ENCODE results near the gene ANTXR2. TPM values are rescaled to one million over a fixed set of nuclear protein-coding genes. Genes with fewer than 3 reads are reported as not detected.

The ANTXR2 gene
- total and polyA plus RNA-seq, 2 of the 13 experiments (the other 11 are each of a cell fraction or from before 2014, with no cell fraction given): 4.6 to 14.5 TPM

DNA sequence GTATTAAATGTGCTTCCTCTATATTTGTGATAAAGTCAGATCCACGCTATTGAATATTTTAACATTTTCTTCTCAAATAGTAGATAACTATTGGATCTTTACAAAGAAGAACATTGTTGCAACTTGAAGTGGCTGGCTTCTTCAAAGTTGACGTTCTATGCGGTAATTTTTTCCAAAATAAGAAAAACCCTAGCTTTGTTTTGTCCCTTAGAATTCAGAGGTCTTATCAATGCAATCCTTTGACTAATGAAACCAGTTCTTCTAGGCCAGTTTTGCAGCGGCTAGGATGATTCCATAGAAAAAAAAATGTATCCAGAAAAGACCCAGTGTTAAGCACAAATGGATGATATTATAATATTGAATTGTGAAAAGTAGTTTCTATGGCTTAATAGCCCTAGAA, 89.6 kb downstream of the ANTXR2 start (continued):
- TF ChIP-seq, protein P1, sequence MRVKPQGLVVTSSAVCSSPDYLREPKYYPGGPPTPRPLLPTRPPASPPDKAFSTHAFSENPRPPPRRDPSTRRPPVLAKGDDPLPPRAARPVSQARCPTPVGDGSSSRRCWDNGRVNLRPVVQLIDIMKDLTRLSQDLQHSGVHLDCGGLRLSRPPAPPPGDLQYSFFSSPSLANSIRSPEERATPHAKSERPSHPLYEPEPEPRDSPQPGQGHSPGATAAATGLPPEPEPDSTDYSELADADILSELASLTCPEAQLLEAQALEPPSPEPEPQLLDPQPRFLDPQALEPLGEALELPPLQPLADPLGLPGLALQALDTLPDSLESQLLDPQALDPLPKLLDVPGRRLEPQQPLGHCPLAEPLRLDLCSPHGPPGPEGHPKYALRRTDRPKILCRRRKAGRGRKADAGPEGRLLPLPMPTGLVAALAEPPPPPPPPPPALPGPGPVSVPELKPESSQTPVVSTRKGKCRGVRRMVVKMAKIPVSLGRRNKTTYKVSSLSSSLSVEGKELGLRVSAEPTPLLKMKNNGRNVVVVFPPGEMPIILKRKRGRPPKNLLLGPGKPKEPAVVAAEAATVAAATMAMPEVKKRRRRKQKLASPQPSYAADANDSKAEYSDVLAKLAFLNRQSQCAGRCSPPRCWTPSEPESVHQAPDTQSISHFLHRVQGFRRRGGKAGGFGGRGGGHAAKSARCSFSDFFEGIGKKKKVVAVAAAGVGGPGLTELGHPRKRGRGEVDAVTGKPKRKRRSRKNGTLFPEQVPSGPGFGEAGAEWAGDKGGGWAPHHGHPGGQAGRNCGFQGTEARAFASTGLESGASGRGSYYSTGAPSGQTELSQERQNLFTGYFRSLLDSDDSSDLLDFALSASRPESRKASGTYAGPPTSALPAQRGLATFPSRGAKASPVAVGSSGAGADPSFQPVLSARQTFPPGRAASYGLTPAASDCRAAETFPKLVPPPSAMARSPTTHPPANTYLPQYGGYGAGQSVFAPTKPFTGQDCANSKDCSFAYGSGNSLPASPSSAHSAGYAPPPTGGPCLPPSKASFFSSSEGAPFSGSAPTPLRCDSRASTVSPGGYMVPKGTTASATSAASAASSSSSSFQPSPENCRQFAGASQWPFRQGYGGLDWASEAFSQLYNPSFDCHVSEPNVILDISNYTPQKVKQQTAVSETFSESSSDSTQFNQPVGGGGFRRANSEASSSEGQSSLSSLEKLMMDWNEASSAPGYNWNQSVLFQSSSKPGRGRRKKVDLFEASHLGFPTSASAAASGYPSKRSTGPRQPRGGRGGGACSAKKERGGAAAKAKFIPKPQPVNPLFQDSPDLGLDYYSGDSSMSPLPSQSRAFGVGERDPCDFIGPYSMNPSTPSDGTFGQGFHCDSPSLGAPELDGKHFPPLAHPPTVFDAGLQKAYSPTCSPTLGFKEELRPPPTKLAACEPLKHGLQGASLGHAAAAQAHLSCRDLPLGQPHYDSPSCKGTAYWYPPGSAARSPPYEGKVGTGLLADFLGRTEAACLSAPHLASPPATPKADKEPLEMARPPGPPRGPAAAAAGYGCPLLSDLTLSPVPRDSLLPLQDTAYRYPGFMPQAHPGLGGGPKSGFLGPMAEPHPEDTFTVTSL (CRISPR knock-in tag; IDR thresholded peaks at IDR 0.05; ENCODE audit: borderline replicate concordance): no peak
- TF ChIP-seq, protein P2, sequence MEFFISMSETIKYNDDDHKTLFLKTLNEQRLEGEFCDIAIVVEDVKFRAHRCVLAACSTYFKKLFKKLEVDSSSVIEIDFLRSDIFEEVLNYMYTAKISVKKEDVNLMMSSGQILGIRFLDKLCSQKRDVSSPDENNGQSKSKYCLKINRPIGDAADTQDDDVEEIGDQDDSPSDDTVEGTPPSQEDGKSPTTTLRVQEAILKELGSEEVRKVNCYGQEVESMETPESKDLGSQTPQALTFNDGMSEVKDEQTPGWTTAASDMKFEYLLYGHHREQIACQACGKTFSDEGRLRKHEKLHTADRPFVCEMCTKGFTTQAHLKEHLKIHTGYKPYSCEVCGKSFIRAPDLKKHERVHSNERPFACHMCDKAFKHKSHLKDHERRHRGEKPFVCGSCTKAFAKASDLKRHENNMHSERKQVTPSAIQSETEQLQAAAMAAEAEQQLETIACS (CRISPR knock-in tag; IDR thresholded peaks at IDR 0.05): no peak
- TF ChIP-seq RAD21 (CRISPR knock-in tag; IDR thresholded peaks at IDR 0.05) (no peak), REL (CRISPR knock-in tag; conservative IDR thresholded peaks at IDR 0.05) (no peak), ZNF709 (CRISPR knock-in tag; IDR thresholded peaks at IDR 0.05) (no peak)
- TF ChIP-seq, protein P3, sequence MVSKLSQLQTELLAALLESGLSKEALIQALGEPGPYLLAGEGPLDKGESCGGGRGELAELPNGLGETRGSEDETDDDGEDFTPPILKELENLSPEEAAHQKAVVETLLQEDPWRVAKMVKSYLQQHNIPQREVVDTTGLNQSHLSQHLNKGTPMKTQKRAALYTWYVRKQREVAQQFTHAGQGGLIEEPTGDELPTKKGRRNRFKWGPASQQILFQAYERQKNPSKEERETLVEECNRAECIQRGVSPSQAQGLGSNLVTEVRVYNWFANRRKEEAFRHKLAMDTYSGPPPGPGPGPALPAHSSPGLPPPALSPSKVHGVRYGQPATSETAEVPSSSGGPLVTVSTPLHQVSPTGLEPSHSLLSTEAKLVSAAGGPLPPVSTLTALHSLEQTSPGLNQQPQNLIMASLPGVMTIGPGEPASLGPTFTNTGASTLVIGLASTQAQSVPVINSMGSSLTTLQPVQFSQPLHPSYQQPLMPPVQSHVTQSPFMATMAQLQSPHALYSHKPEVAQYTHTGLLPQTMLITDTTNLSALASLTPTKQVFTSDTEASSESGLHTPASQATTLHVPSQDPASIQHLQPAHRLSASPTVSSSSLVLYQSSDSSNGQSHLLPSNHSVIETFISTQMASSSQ (IDR thresholded peaks at IDR 0.05; ENCODE audit: low read depth): no peak
- TF ChIP-seq, protein P3 (CRISPR knock-in tag; IDR thresholded peaks at IDR 0.05; ENCODE audit: borderline replicate concordance): no peak

Measured in HepG2 (cell line).